BJ (cell line): ENCODE measurements around the gene MLLT1. TPM values are rescaled to one million over a fixed set of nuclear protein-coding genes. Genes with fewer than 3 reads are reported as not detected.

ENCODE experiments used
- CTCF ChIA-PET: fragments of 350-600 bp; formaldehyde crosslinking; extraction: SDS; loops from one replicate; lab custom pipeline; 2021; ENCODE audit warnings: antibody characterized with exemption, inconsistent platforms; lab: Yijun Ruan, JAX
- POLR2A ChIA-PET: fragments of 300-600 bp; sonication (Branson Sonifier 250); formaldehyde crosslinking; extraction: SDS; loops from one replicate; lab custom pipeline; 2021; ENCODE audit warnings: antibody characterized with exemption; lab: Charles Lee
- DNase-seq: peaks from one replicate; pipeline ENCODE4 v3.0.0-alpha.2; 2011; ENCODE audit warnings: low read depth
- H3K27me3 ChIP-seq: 2 replicates; pipeline ENCODE4 v1.6.0; 2011; ENCODE audit warnings: low read length; ENCODE audit not compliant: control insufficient read depth, insufficient read depth
- H3K36me3 ChIP-seq: 2 replicates; pipeline ENCODE4 v1.5.1; 2011; ENCODE audit warnings: low read length; ENCODE audit not compliant: control insufficient read depth, insufficient read depth
- H3K4me3 ChIP-seq: 2 replicates; pipeline ENCODE4 v1.5.1; 2011; ENCODE audit warnings: low read depth, mild to moderate bottlenecking, control low read depth, low read length
- CTCF ChIP-seq: IDR thresholded peaks from 2 replicates; pipeline ENCODE4 v1.5.1; 2011; ENCODE audit warnings: low read depth, mild to moderate bottlenecking, control low read depth, inconsistent platforms, low read length, moderate library complexity; ENCODE audit not compliant: insufficient read depth
- polyA plus RNA-seq: library from polyadenylated mRNA; depleted of rRNA; stranded (reverse); fragments of >200 nt; gene quantifications from 2 replicates; pipeline ENCODE4 v1.2.3, GENCODE V29; 2011

MLLT1 gene
- polyA plus RNA-seq, 1 experiment: 28.1 TPM

- CTCF ChIA-PET: no interaction called here
- Histone ChIP-seq H3K36me3 (peaks cover 5% of the 10 kb centered on the region; the same call in 1 of the 2 replicates), H3K4me3 (no peak overlapping the region), H3K27me3 (no peaks in the 10 kb centered on the region)
- no peak for TF ChIP-seq CTCF
- DNase-seq: no peak
- POLR2A ChIA-PET: no interaction called here
These were observed 39.7 kb downstream of the MLLT1 start for GRCh38 chr19:6239871-6240676.

- Histone ChIP-seq H3K36me3 (peaks cover 5% of the 10 kb centered on the region; the same call in 1 of the 2 replicates), H3K27me3 (no peaks in the 10 kb centered on the region), H3K4me3 (no peak overlapping the region)
- POLR2A ChIA-PET: no interaction called here
- CTCF ChIA-PET: interaction anchor here (1.5 kb wide), 1 partner anchor 7 kb away, joined by 4 read pairs; no protein-coding TSS in a partner anchor
- DNase-seq: no peak
- TF ChIP-seq CTCF: no peak
These were observed 40.4 kb downstream of the MLLT1 start for GRCh38 chr19:6239401-6239844.

GRCh38 chr19:6238643-6239281 lies 41.0 kb downstream of the MLLT1 start:
- Histone ChIP-seq H3K4me3 (no peak overlapping the region), H3K27me3 (no peaks in the 10 kb centered on the region), H3K36me3 (peaks cover 5% of the 10 kb centered on the region; the same call in 1 of the 2 replicates)
- CTCF ChIA-PET: interaction anchor here (1.5 kb wide), 1 partner anchor 8 kb away, joined by 4 read pairs; no protein-coding TSS in a partner anchor
- POLR2A ChIA-PET: no interaction called here
- TF ChIP-seq CTCF: no peak
- no peak for DNase-seq

GRCh38 chr19:6238256-6238642 lies 41.5 kb downstream of the MLLT1 start:
- ChIA-PET CTCF (interaction anchor here (0.9 to 1.5 kb wide), 3 partner anchors 9 to 34 kb away, joined by 3 to 5 read pairs (median 4); no protein-coding TSS in a partner anchor), POLR2A (no interaction called here)
- peaks cover 5% of the 10 kb centered on the region; the same call in 1 of the 2 replicates for H3K36me3 ChIP-seq
- no peak for TF ChIP-seq CTCF
- no peaks in the 10 kb centered on the region for H3K27me3 ChIP-seq
- H3K4me3 ChIP-seq: no peak overlapping the region
- DNase-seq: no peak
